Nephron (organoid): ENCODE measurements around the gene HS6ST2.

Source experiments
- H3K27ac Mint-ChIP-seq, 3 experiments: 2 replicates each; pipeline ENCODE4 v1.8.0; 2020; ENCODE audit warnings: mixed read lengths in 3 of 3, mild to moderate bottlenecking in 2 of 3, moderate library complexity in 1 of 3
- H3K27me3 Mint-ChIP-seq: 2 replicates; pipeline ENCODE4 v1.8.0; 2021; ENCODE audit warnings: low read depth, mild to moderate bottlenecking, moderate library complexity, mixed read lengths
- H3K36me3 Mint-ChIP-seq: 2 replicates; pipeline ENCODE4 v1.8.0; 2020; ENCODE audit warnings: low read depth, mixed read lengths
- H3K4me1 Mint-ChIP-seq: 2 replicates; pipeline ENCODE4 v1.8.0; 2020; ENCODE audit warnings: mixed read lengths
- H3K4me3 Mint-ChIP-seq, 3 experiments: 2 replicates each; pipeline ENCODE4 v1.8.0; 2020; ENCODE audit warnings: mild to moderate bottlenecking in 3 of 3, mixed read lengths in 3 of 3, moderate library complexity in 2 of 3
- H3K9me3 Mint-ChIP-seq: 2 replicates; pipeline ENCODE4 v1.8.0; 2020; ENCODE audit warnings: mixed read lengths
- TF ChIP-seq, protein P1 (sequence below), 3 experiments: fragments of 200-600 bp; sonication (generic); IDR thresholded peaks; one replicate each; pipeline ENCODE4 v1.5.0; 2021; ENCODE audit warnings: antibody characterized with exemption in 3 of 3; ENCODE audit not compliant: unreplicated experiment in 3 of 3

The HS6ST2 gene

DNA sequence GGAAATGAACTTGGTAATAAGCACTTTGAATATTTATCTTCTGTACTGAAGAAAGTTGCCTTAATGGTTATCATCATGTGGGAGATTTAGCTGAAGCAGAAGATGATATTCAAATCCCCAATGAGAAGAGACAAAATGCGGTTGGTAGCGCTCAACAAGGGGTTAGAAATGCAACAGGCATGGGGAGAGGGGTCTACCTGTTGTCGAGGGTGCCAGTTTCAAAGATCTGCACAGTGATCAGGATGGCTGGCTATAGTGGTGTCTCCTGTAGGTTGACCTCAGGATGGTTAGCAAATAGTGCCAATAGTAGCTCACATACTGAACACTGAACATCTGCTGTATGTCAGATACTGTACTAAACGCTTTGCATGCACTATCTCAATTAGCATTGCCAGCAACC lies 7.0 kb upstream of the HS6ST2 start:
- Mint-ChIP-seq H3K4me3 (no peak overlapping the region), H3K27ac (no peak overlapping the region), H3K27me3 (peaks cover 18% of the 10 kb centered on the region), H3K9me3 (no peaks in the 10 kb centered on the region), H3K4me1 (peaks cover 41% of the 10 kb centered on the region), H3K36me3 (no peaks in the 10 kb centered on the region)
- TF ChIP-seq, protein P1, sequence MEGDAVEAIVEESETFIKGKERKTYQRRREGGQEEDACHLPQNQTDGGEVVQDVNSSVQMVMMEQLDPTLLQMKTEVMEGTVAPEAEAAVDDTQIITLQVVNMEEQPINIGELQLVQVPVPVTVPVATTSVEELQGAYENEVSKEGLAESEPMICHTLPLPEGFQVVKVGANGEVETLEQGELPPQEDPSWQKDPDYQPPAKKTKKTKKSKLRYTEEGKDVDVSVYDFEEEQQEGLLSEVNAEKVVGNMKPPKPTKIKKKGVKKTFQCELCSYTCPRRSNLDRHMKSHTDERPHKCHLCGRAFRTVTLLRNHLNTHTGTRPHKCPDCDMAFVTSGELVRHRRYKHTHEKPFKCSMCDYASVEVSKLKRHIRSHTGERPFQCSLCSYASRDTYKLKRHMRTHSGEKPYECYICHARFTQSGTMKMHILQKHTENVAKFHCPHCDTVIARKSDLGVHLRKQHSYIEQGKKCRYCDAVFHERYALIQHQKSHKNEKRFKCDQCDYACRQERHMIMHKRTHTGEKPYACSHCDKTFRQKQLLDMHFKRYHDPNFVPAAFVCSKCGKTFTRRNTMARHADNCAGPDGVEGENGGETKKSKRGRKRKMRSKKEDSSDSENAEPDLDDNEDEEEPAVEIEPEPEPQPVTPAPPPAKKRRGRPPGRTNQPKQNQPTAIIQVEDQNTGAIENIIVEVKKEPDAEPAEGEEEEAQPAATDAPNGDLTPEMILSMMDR (IDR thresholded peaks at IDR 0.05; ENCODE audit: unreplicated experiment in 3 of 3), result no peak

- H3K4me3 Mint-ChIP-seq, result peak overlapping the region in 1 of 3 experiments; percentile 27
- TF ChIP-seq, protein P1 (IDR thresholded peaks at IDR 0.05; ENCODE audit: unreplicated experiment in 3 of 3), result no peak
- H3K9me3 Mint-ChIP-seq, result no peaks in the 10 kb centered on the region
- H3K4me1 Mint-ChIP-seq, result peaks cover 31% of the 10 kb centered on the region
- peak overlapping the region in 1 of 3 experiments; percentile 44 for H3K27ac Mint-ChIP-seq
- H3K27me3 Mint-ChIP-seq, result peaks cover 39% of the 10 kb centered on the region
- H3K36me3 Mint-ChIP-seq, result no peaks in the 10 kb centered on the region
Observed at GRCh38 chrX:132961511-132961910, 3.1 kb upstream of the HS6ST2 start.

DNA sequence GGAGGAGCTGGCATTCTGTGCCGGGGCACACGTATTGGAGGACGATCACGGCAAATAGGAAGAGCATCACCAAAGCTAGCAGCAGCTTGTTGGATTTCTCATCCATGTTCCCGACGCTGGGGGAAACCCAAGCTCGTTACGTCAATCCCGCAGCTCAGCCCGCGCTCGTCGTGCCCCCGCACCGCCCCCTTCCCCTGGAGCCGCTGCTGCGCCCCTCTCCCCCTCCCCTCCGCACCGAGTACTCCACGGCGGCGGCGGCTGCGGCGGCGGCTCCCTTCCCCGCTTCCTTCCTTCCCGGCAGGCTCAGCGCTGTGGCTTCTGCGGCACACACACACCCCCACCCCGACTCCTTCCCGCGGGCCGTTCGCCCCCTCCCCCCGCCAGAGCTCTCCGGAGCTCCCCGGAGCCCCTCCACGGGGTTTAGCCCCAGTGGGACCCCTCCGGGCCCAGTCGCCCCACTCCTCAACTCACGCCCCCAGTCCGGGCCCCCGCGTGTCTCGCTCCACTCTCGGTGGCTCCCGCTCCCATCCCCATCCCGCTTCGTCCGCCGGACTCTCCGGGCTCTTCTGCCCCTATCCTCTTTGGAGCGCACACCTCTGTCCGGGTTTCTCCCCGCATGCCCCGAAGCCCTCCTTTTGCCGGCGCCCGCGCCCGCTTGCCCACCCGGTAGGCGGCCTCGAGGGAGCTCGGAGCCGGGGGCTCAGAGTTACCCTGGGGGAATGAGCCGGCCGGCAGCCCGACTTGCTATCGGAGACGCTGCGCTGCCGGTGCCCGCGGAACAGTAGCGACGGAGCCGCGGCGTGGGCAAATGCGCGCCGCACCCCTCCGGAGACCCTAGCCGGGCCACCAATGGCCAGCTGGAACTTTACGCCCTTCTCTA lies 978 bp downstream of the HS6ST2 start:
- Mint-ChIP-seq H3K36me3 (no peaks in the 10 kb centered on the region), H3K4me3 (peak overlapping the region; percentile 91 to 94 (median 92)), H3K4me1 (peaks cover 61% of the 10 kb centered on the region), H3K27me3 (peaks cover 54% of the 10 kb centered on the region), H3K27ac (peak overlapping the region in 1 of 3 experiments; percentile 70), H3K9me3 (no peaks in the 10 kb centered on the region)
- TF ChIP-seq, protein P1 (IDR thresholded peaks at IDR 0.05; ENCODE audit: unreplicated experiment in 3 of 3), result no peak

GRCh38 chrX:132956421-132957210 lies 1.8 kb downstream of the HS6ST2 start:
- peaks cover 50% of the 10 kb centered on the region for H3K27me3 Mint-ChIP-seq
- TF ChIP-seq, protein P1 (IDR thresholded peaks at IDR 0.05; ENCODE audit: unreplicated experiment in 3 of 3), result no peak
- H3K4me3 Mint-ChIP-seq, result peak overlapping the region; percentile 91 to 94 (median 94)
- H3K4me1 Mint-ChIP-seq, result peaks cover 61% of the 10 kb centered on the region
- H3K36me3 Mint-ChIP-seq, result no peaks in the 10 kb centered on the region
- no peaks in the 10 kb centered on the region for H3K9me3 Mint-ChIP-seq
- peak overlapping the region; percentile 49 to 74 (median 60) for H3K27ac Mint-ChIP-seq

GRCh38 chrX:132955690-132956089 lies 2.7 kb downstream of the HS6ST2 start:
- TF ChIP-seq, protein P1 (IDR thresholded peaks at IDR 0.05; ENCODE audit: unreplicated experiment in 3 of 3), result peak in 1 of 3 experiments; percentile 19
- H3K4me1 Mint-ChIP-seq, result peaks cover 55% of the 10 kb centered on the region
- peak overlapping the region; percentile 91 to 94 (median 94) for H3K4me3 Mint-ChIP-seq
- H3K27ac Mint-ChIP-seq, result peak overlapping the region; percentile 49 to 74 (median 60)
- no peaks in the 10 kb centered on the region for H3K9me3 Mint-ChIP-seq
- H3K27me3 Mint-ChIP-seq, result peaks cover 49% of the 10 kb centered on the region
- H3K36me3 Mint-ChIP-seq, result no peaks in the 10 kb centered on the region
